Mammary epithelial cell (primary cell): ENCODE results near the gene SUSD2.

Experiments
- CTCF ChIP-seq, 2 donors: IDR thresholded peaks in 1 of 2; conservative IDR thresholded peaks in 1 of 2; 2 replicates each; pipeline ENCODE4 v1.5.1; 2011 to 2012; ENCODE audit warnings: inconsistent platforms in 2 of 2, low read length in 2 of 2, mild to moderate bottlenecking in 2 of 2, control low read depth in 1 of 2, low read depth in 1 of 2; ENCODE audit not compliant: insufficient read depth in 1 of 2; ENCODE audit errors: extremely low read depth in 1 of 2
- EZH2 ChIP-seq: IDR thresholded peaks from 2 replicates; pipeline ENCODE4 v1.6.1; 2012; ENCODE audit warnings: low read length, inconsistent platforms, borderline replicate concordance

- TF ChIP-seq CTCF (conservative IDR thresholded peaks at IDR 0.05 in 1 of 2, IDR thresholded peaks at IDR 0.05 in 1 of 2; ENCODE audit: extremely low read depth in 1 of 2, insufficient read depth in 1 of 2, low read depth in 1 of 2, low read length in 2 of 2) (peak; percentile 76 to 81), EZH2 (no peak)
Measured at GRCh38 chr22:24156913-24157821, 24.1 kb upstream of the SUSD2 start.
